Mucosa of descending colon (tissue), 3 donors: Measurements from ENCODE around the gene APP. TPM values are rescaled to one million over a fixed set of nuclear protein-coding genes. Genes with fewer than 3 reads are reported as not detected.

ENCODE experiments used
- ATAC-seq: fragments of 200-7000 bp; cut with Tn5 transposase; one replicate; pipeline ENCODE4 v1.9.1; 2020; ENCODE audit warnings: mild to moderate bottlenecking, moderate library complexity
- DNase-seq, 3 donors: peaks; one replicate each; pipeline ENCODE4 v3.0.0-alpha.2; 2020
- H3K36me3 ChIP-seq: fragments of 200-600 bp; one replicate; pipeline ENCODE4 v1.8.0; 2021; ENCODE audit warnings: low read depth, mild to moderate bottlenecking
- H3K4me1 ChIP-seq: fragments of 200-600 bp; one replicate; pipeline ENCODE4 v1.8.0; 2021; ENCODE audit warnings: low read depth, mild to moderate bottlenecking
- H3K4me3 ChIP-seq: fragments of 200-600 bp; one replicate; pipeline ENCODE4 v1.8.0; 2021; ENCODE audit warnings: mild to moderate bottlenecking
- H3K9me3 ChIP-seq: fragments of 200-600 bp; one replicate; pipeline ENCODE4 v1.8.0; 2021; ENCODE audit warnings: mild to moderate bottlenecking
- intact Hi-C, 2 donors: fragments of 100-400 bp; cut with DNase I in 1 of 2; cut with micrococcal nuclease in 1 of 2; formaldehyde crosslinking; loops; one replicate each; pipeline versions ENCODE4 v1.11.0 to v1.11.1; 2022; cut with DNase I, micrococcal nuclease
- total RNA-seq, 3 donors: library from RNA; stranded (reverse); fragmentation: NEBNext Ultra II Directional in 2 of 3; extraction: Animal tissue kit (Norgen Biotek cat#: 25700) in 2 of 3; gene quantifications; one replicate each; pipeline versions ENCODE4 v1.2.1 to v1.2.4, GENCODE V29; 2021 to 2023
- TF ChIP-seq, protein P1 (sequence below): fragments of 200-600 bp; IDR thresholded peaks from one replicate; pipeline ENCODE4 v1.8.0; 2022; ENCODE audit warnings: antibody characterized with exemption, mild to moderate bottlenecking
- donor health status: DM: no; HTN: no; CAD: no; lungs with moderate emphysema.
- donor health status: DM: no; HTN: no; CAD: no.
- donor health status: DM: no; HTN: yes; CAD: no.

APP gene
- total RNA-seq, 3 donors from 2014 or later, result 573 to 666 (median 579) TPM

DNA sequence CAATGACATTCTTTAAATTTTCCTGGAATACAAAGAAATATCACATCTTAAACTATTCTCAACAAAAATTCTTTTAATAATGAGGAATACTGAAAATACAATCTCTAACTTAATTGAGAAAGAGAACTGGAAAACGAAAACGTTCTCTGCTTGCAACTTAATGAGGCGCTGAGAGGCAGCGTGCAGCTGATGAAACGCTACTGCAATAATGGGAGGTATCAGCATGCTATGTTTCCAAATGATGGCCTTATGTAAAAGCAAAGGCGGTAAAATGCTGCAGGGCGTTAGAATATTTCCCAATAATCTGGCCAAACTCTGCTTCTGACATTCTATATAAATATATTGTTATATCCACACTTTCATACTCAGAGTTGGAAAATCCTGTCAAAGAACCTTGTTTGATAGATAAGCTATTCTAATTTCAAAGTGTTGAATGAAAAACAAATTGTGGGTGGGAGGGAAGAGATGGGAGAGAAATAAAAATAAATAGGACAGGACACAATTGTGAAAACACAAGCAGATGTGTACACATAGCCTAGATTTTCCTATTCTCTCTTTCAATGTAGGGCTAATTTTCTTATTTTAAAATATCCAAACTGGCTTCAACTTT is 70.9 kb downstream of the APP start:
- intact Hi-C loops, result no loop called here
- DNase-seq (no peak), ATAC-seq (no peak)
- Histone ChIP-seq H3K4me1 (peaks cover 4% of the 10 kb centered on the region), H3K36me3 (no peaks in the 10 kb centered on the region), H3K4me3 (no peak overlapping the region), H3K9me3 (no peaks in the 10 kb centered on the region)
- TF ChIP-seq, protein P1, sequence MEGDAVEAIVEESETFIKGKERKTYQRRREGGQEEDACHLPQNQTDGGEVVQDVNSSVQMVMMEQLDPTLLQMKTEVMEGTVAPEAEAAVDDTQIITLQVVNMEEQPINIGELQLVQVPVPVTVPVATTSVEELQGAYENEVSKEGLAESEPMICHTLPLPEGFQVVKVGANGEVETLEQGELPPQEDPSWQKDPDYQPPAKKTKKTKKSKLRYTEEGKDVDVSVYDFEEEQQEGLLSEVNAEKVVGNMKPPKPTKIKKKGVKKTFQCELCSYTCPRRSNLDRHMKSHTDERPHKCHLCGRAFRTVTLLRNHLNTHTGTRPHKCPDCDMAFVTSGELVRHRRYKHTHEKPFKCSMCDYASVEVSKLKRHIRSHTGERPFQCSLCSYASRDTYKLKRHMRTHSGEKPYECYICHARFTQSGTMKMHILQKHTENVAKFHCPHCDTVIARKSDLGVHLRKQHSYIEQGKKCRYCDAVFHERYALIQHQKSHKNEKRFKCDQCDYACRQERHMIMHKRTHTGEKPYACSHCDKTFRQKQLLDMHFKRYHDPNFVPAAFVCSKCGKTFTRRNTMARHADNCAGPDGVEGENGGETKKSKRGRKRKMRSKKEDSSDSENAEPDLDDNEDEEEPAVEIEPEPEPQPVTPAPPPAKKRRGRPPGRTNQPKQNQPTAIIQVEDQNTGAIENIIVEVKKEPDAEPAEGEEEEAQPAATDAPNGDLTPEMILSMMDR, result no peak

DNA sequence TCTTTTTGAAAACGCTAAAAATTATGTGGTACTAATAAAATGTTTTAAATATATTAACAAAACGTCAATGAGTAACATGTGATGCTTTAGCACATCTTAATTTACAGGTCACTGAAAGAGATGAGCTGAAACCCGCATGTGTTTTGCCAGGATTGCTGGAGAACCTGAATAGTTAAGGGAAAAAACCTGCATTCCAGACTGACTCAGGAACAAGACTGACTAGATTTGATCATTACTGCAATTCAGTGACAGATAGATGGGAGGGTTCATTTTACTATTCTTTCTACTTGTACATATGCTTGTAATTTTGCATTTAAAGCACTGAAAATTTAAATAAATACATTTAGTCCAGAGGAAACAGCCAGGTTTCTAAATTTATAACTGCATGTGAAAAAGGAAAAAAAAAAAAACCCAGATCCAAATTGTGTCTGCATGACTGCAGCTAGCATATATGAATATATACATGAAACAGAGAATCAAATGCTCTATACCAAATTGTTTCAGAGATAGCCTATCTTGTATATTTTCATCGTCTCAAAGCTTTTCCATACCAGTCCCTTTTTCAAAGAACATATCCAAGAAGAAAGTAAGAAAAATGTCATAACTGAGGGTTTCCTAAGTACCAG is 71.7 kb downstream of the APP start:
- DNase-seq, result no peak
- Histone ChIP-seq H3K36me3 (no peaks in the 10 kb centered on the region), H3K4me1 (peaks cover 4% of the 10 kb centered on the region), H3K4me3 (no peak overlapping the region), H3K9me3 (no peaks in the 10 kb centered on the region)
- ATAC-seq, result no peak
- TF ChIP-seq, protein P1, result no peak
- intact Hi-C loops, result no loop called here

DNA sequence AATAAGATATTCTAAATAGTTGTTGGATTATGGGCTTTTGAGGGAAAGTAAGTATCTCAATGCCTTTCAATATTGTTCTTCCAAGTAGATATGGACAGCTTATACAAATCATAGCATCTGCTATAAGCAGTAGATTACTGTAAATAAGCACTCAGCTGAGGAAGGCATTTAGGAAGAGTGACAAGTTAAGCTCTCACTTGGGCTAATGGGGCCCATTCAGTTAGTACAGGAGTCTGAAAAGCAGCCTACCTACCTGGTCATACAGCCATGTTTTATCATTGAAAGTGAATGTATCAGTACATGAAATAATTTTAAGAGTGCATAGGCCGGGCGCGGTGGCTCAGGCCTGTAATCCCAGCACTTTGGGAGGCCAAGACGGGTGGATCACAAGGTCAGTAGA is 73.1 kb downstream of the APP start:
- TF ChIP-seq, protein P1, result no peak
- ATAC-seq, result no peak
- Histone ChIP-seq H3K36me3 (no peaks in the 10 kb centered on the region), H3K4me1 (peaks cover 4% of the 10 kb centered on the region), H3K4me3 (no peak overlapping the region), H3K9me3 (no peaks in the 10 kb centered on the region)
- intact Hi-C loops, result no loop called here
- no peak for DNase-seq

DNA sequence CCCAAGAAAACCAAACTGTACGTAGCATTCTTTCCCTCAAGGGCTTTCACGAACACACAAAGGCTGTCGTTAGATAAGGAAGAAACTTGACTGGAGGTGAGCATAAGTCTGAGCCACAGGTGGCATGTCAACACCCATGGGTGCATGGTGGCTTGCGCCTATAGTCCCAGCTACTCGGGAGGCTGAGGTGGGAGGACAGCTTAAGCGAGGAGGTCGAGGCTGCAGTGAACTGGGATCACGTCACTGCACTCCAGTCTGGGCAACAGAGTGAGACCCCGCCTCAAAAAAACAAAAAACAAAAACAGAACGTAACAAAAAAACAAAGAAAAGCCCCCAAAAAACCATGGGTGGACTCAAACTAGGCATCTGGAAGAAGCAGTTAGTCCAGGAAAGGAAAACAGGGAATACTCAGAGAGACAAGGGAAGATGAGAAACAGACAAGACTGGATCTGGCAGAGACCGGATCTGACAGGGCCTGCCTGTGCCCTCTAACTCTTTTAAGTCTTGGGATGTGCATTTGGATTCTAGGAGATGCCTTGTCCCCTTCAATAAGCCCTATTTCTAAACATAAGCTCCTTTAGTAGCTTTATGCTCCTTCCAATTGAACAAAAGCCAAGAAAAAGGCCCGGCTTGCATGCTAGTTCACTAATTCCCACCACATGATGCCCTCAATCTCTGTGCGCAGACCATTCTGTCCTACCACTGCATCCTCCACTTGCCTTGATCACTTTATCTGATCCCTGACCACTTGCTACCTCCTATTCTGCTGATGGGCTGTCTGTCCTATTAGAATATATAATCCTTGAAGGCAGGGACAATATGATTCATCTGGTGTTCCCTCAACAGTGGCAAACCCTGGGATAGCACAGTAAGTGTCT is 73.8 kb downstream of the APP start:
- TF ChIP-seq, protein P1, result no peak
- ATAC-seq (no peak), DNase-seq (no peak)
- Histone ChIP-seq H3K4me3 (no peak overlapping the region), H3K9me3 (no peaks in the 10 kb centered on the region), H3K36me3 (no peaks in the 10 kb centered on the region), H3K4me1 (peaks cover 4% of the 10 kb centered on the region)
- intact Hi-C loops, result no loop called here

DNA sequence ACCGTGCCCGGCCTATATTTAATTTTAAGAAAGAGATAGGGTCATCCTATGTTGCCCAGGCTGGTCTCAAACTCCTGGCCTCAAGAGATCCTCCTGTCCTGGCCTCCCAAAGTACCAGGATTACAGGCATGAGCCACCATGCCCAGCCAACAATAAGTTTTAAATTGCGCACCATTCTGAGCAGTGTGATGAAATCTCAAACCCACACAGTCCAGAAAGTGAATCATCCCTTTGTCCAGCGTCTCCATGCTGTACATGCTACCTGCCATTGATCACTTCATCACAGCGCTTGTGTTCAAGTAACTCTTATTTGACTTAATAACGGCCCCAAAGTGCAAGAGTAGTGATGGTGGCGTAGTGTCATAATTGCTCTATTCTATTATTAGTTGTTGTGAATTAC is 75.4 kb downstream of the APP start:
- Histone ChIP-seq H3K9me3 (no peaks in the 10 kb centered on the region), H3K36me3 (no peaks in the 10 kb centered on the region), H3K4me3 (no peak overlapping the region), H3K4me1 (no peaks in the 10 kb centered on the region)
- TF ChIP-seq, protein P1, result no peak
- intact Hi-C loops, result no loop called here
- no peak for DNase-seq
- ATAC-seq, result no peak
